Smooth muscle cell (in vitro differentiated cells): ENCODE data around the gene MTFMT. TPM values are rescaled to one million over a fixed set of nuclear protein-coding genes. Genes with fewer than 3 reads are reported as not detected.
A peak's percentile ranks its signal among the peaks of the same experiment; 100 is the strongest.
"Not testable (repeated sequence)": the region's sequence is repeated elsewhere in the genome, so short reads cannot be mapped to it uniquely, and the experiment has no call there.

Source experiments
- DNase-seq: peaks from one replicate; lab custom pipeline; 2025; ENCODE audit not compliant: unreplicated experiment; lab: John Stamatoyannopoulos, UW
- H2AFZ ChIP-seq: fragments of 200-600 bp; sonication (generic); 2 replicates; pipeline ENCODE4 v1.6.0; 2016; ENCODE audit warnings: antibody characterized with exemption, low read depth, mild to moderate bottlenecking
- H3F3A ChIP-seq: fragments of 200-600 bp; sonication (generic); 2 replicates; pipeline ENCODE4 v1.6.0; 2017; ENCODE audit warnings: antibody characterized with exemption, low read depth
- H3K27ac ChIP-seq: fragments of 200-600 bp; sonication (generic); 2 replicates; pipeline ENCODE4 v1.5.1; 2016; ENCODE audit warnings: low read depth, mild to moderate bottlenecking
- H3K27me3 ChIP-seq: fragments of 200-600 bp; sonication (generic); 2 replicates; pipeline ENCODE4 v1.6.1; 2016; ENCODE audit warnings: low read depth, mild to moderate bottlenecking
- H3K36me3 ChIP-seq: fragments of 200-600 bp; sonication (generic); 2 replicates; pipeline ENCODE4 v1.5.1; 2016; ENCODE audit warnings: low read depth
- H3K4me1 ChIP-seq: fragments of 200-600 bp; sonication (generic); 2 replicates; pipeline ENCODE4 v1.5.1; 2016; ENCODE audit warnings: low read depth
- H3K4me2 ChIP-seq: fragments of 200-600 bp; sonication (generic); 2 replicates; pipeline ENCODE4 v1.6.0; 2016; ENCODE audit warnings: mild to moderate bottlenecking
- H3K4me3 ChIP-seq: fragments of 200-600 bp; sonication (generic); 2 replicates; pipeline ENCODE4 v1.5.1; 2016; ENCODE audit warnings: mild to moderate bottlenecking
- H3K79me2 ChIP-seq: fragments of 200-600 bp; sonication (generic); 2 replicates; pipeline ENCODE4 v1.6.0; 2016; ENCODE audit warnings: low read depth, mild to moderate bottlenecking
- H3K9ac ChIP-seq: fragments of 200-600 bp; sonication (generic); 2 replicates; pipeline ENCODE4 v1.6.0; 2016; ENCODE audit warnings: low read depth
- H3K9me3 ChIP-seq: fragments of 200-600 bp; sonication (generic); replicated peaks from 2 replicates; pipeline ENCODE4 v1.5.1; 2016; ENCODE audit warnings: low read depth
- H4K20me1 ChIP-seq: fragments of 200-600 bp; sonication (generic); 2 replicates; pipeline ENCODE4 v1.6.0; 2016; ENCODE audit warnings: low read depth
- CTCF ChIP-seq: fragments of 200-600 bp; sonication (generic); IDR thresholded peaks from 2 replicates; pipeline ENCODE4 v1.5.1; 2017; ENCODE audit warnings: borderline replicate concordance, mild to moderate bottlenecking, antibody characterized with exemption; ENCODE audit not compliant: insufficient read depth, poor library complexity, severe bottlenecking
- WGBS: methylation state at CpG from one replicate; pipeline ENCODE4 v1.1.7; 2016; ENCODE audit warnings: low lambda C conversion rate; 5-methylcytosine and 5-hydroxymethylcytosine counted together
- polyA plus RNA-seq: library from polyadenylated mRNA; unstranded; fragments of >200 nt; fragmentation: Nextera tagmentation; extraction: Ambion mirVana; gene quantifications from 2 replicates; pipeline ENCODE4 v1.2.1, GENCODE V29; 2016
- total RNA-seq: library from RNA; depleted of rRNA; stranded (reverse); fragments of >200 nt; gene quantifications from 2 replicates; pipeline ENCODE4 v1.2.3, GENCODE V29; 2014

The MTFMT gene
- total and polyA plus RNA-seq, 2 experiments from 2014 or later: 11.3 to 16.8 TPM

DNA sequence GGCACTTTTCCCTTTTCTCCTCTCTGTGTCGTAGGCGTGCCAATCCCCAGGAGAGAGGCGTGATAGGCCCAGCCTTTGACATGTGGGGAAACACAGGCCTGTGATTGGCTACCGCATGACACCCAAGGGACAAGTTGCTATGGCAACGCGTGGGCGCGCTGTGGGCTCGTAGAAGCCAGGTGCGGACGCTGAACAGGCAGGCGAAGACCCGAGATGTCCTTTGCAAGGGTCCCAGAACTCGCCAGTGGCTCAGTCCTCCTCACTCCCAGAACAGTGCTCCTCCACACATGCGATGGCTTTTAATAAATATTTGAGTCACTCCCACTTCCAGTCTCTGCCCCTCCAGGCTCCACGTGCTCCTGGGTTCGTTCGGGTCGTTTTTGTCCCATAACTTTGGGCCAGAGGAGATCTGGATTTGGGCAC lies 20.0 kb upstream of the MTFMT start:
- Histone ChIP-seq H3K27me3 (no peaks in the 10 kb centered on the region), H3F3A (no peaks in the 10 kb centered on the region), H2AFZ (no peak overlapping the region), H3K36me3 (no peaks in the 10 kb centered on the region), H3K4me3 (peak overlapping the region; percentile 33), H3K9me3 (no peaks in the 10 kb centered on the region), H3K27ac (no peak overlapping the region), H3K79me2 (no peaks in the 10 kb centered on the region), H3K9ac (no peak overlapping the region), H4K20me1 (no peaks in the 10 kb centered on the region), H3K4me1 (no peaks in the 10 kb centered on the region), H3K4me2 (peak overlapping the region; percentile 76)
- no peak for TF ChIP-seq CTCF
- DNase-seq: peak; percentile 33
- WGBS: 13% methylated on average over 19 of the region's 19 CpGs

DNA sequence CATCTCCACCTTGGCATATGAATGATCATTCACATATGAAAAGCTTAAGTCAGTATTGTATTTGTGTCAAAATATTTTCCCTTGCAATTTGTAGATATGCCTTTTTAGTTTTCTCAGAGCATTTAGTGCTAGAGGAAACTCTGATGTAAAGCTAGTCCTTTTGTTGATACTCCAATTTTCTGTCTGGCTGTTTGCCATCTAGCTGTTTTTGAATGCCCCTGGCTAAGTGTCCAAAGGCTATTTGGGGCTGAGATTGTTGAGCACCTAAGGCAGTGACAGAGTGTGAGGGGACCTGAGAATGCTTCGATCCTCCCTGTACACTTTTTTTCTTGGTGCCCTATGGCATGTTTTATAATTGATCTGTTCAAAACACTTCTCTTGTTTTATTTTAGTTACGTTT lies 18.8 kb upstream of the MTFMT start:
- no peaks in the 10 kb centered on the region for H3K4me1 ChIP-seq
- no peaks in the 10 kb centered on the region for H3K27me3 ChIP-seq
- no peak for DNase-seq
- no peaks in the 10 kb centered on the region for H3K36me3 ChIP-seq
- no peaks in the 10 kb centered on the region for H3K79me2 ChIP-seq
- no peaks in the 10 kb centered on the region for H3F3A ChIP-seq
- H3K4me2 ChIP-seq: no peak overlapping the region
- H3K4me3 ChIP-seq: no peak overlapping the region
- no peak for TF ChIP-seq CTCF
- no peaks in the 10 kb centered on the region for H4K20me1 ChIP-seq
- H3K9ac ChIP-seq: no peak overlapping the region
- no peaks in the 10 kb centered on the region for H3K9me3 ChIP-seq
- no peak overlapping the region for H2AFZ ChIP-seq
- H3K27ac ChIP-seq: no peak overlapping the region
- WGBS: 89% methylated on average over 2 of the region's 2 CpGs

DNA sequence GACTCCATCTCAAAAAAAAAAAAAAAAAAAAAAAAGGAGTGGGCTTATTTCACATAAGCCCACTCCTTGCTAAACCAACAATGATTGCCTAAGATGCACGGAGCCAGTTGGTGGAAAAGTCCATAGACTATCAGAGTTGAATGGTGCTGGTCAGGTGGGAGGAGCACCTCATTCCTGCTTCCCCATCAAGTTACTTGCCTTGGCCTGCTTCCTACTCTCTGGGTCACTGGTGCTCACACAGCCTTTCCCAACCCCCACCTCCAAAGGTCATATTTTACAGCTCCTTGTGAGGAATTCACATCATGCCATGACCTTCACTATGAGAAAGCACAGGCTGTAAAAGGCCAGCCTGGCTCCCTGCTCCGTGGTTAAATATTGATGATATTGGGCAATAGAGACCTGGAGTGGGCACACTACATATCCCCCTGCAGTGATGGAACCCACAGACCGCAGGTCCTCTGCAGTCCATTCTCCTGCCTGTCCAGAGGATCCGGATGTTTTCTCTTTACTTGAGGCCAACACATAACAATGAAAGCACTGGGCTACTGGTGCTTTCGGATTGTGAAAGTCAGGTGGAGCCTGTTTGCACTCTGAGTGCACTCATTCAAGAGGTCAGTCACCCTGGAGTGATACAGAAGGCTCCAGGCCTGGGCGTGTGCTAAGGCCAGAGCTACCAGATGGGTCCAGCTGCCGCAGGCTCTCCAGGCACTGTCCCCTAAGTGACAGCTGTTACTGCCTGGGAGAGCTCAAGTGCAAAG lies 15.5 kb upstream of the MTFMT start, which contains the start of gene SLC51B:
Gene SLC51B, plus strand, starts transcription at position 664 of the 758 bp plus-strand sequence. CDS start 4,618 bp downstream, outside the sequence.
- Histone ChIP-seq H3K4me2 (no peak within 1 kb of the TSS), H3K27ac (no peak within 1 kb of the TSS)

GRCh38 chr15:65044218-65044617 lies 14.8 kb upstream of the MTFMT start:
- H3K9me3 ChIP-seq, H3K36me3 ChIP-seq, H3K4me1 ChIP-seq, H3K27ac ChIP-seq, H3K79me2 ChIP-seq, H3K9ac ChIP-seq, H2AFZ ChIP-seq, H3K27me3 ChIP-seq, H3K4me3 ChIP-seq, H4K20me1 ChIP-seq, H3F3A ChIP-seq, H3K4me2 ChIP-seq, DNase-seq: not testable (repeated sequence)
- 48% methylated on average over 5 of the region's 5 CpGs for WGBS

More for the DNA sequence above, 15.5 kb upstream of the MTFMT start, which contains the start of gene SLC51B:
- Histone ChIP-seq H2AFZ (no peak within 1 kb of the TSS), H3K79me2 (no peaks in the 10 kb centered on the region), H3K9me3 (no peaks in the 10 kb centered on the region), H3K27me3 (no peaks in the 10 kb centered on the region), H3K9ac (no peak within 1 kb of the TSS), H3F3A (no peaks in the 10 kb centered on the region), H3K4me3 (no peak within 1 kb of the TSS), H3K4me1 (no peaks in the 10 kb centered on the region), H3K36me3 (no peaks in the 10 kb centered on the region), H4K20me1 (no peaks in the 10 kb centered on the region)
- no peak for DNase-seq
- 92% methylated on average over 7 of the region's 7 CpGs for WGBS
- no peak for TF ChIP-seq CTCF
